NB4 (cell line): ENCODE results near the gene LRIT2.

Source experiments
- DNase-seq: peaks from one replicate; pipeline ENCODE4 v3.0.0; 2010; ENCODE audit warnings: low read depth
- H3K4me3 ChIP-seq: one replicate; pipeline ENCODE4 v1.5.1; 2011; ENCODE audit warnings: mild to moderate bottlenecking, low read depth, low read length, moderate library complexity
- CTCF ChIP-seq: IDR thresholded peaks from one replicate; pipeline ENCODE4 v1.5.1; 2012; ENCODE audit warnings: low read depth, low read length
- MAX ChIP-seq: IDR thresholded peaks from 2 replicates; pipeline ENCODE4 v1.6.1; 2011; ENCODE audit warnings: low read depth, low read length
- MYC ChIP-seq: IDR thresholded peaks from 2 replicates; pipeline ENCODE4 v1.6.1; 2011; ENCODE audit warnings: low read depth, low read length
- POLR2A ChIP-seq: IDR thresholded peaks from 2 replicates; pipeline ENCODE4 v1.6.1; 2011; ENCODE audit warnings: mild to moderate bottlenecking; ENCODE audit not compliant: insufficient read length; ENCODE audit errors: extremely low read depth

LRIT2 gene

GRCh38 chr10:84237199-84238051 lies 12.1 kb upstream of the LRIT2 start:
- no peak overlapping the region for H3K4me3 ChIP-seq
- no peak for DNase-seq
- TF ChIP-seq MYC (no peak), MAX (no peak), CTCF (no peak), POLR2A (no peak)

- no peak for DNase-seq
- TF ChIP-seq CTCF (no peak), MAX (no peak), MYC (no peak), POLR2A (no peak)
- H3K4me3 ChIP-seq, result no peak overlapping the region
Observed at GRCh38 chr10:84236807-84237198, 11.5 kb upstream of the LRIT2 start.

- no peak overlapping the region for H3K4me3 ChIP-seq
- TF ChIP-seq MYC (no peak), MAX (no peak), CTCF (no peak), POLR2A (no peak)
- DNase-seq, result no peak
Observed at GRCh38 chr10:84235096-84235495, 9.8 kb upstream of the LRIT2 start.

- H3K4me3 ChIP-seq, result no peak overlapping the region
- TF ChIP-seq POLR2A (no peak), MYC (no peak), MAX (no peak), CTCF (no peak)
- DNase-seq, result no peak
Observed at GRCh38 chr10:84234479-84234878, 9.1 kb upstream of the LRIT2 start.

GRCh38 chr10:84233940-84234339 lies 8.6 kb upstream of the LRIT2 start:
- TF ChIP-seq MYC (no peak), CTCF (no peak), POLR2A (no peak), MAX (no peak)
- H3K4me3 ChIP-seq, result no peak overlapping the region
- no peak for DNase-seq
